Cardiac septum (tissue), 1 donor: Measurements from ENCODE around the gene CPEB3. TPM values are rescaled to one million over a fixed set of nuclear protein-coding genes. Genes with fewer than 3 reads are reported as not detected.

Experiments
- DNase-seq: peaks from one replicate; pipeline ENCODE4 v3.0.0-alpha.2; 2020; ENCODE audit warnings: low spot score
- intact Hi-C: fragments of 100-400 bp; cut with DNase I; formaldehyde crosslinking; loops from one replicate; pipeline ENCODE4 v1.14.0; 2022
- total RNA-seq: library from RNA; stranded (reverse); fragmentation: NEBNext Ultra II Directional; extraction: Animal tissue kit (Norgen Biotek cat#: 25700); gene quantifications from one replicate; pipeline ENCODE4 v1.2.1, GENCODE V29; 2021
- donor health status: DM: no; HTN: no; CAD: no.

CPEB3 gene
- total RNA-seq, 1 donor from 2014 or later, result 8.3 TPM

DNA sequence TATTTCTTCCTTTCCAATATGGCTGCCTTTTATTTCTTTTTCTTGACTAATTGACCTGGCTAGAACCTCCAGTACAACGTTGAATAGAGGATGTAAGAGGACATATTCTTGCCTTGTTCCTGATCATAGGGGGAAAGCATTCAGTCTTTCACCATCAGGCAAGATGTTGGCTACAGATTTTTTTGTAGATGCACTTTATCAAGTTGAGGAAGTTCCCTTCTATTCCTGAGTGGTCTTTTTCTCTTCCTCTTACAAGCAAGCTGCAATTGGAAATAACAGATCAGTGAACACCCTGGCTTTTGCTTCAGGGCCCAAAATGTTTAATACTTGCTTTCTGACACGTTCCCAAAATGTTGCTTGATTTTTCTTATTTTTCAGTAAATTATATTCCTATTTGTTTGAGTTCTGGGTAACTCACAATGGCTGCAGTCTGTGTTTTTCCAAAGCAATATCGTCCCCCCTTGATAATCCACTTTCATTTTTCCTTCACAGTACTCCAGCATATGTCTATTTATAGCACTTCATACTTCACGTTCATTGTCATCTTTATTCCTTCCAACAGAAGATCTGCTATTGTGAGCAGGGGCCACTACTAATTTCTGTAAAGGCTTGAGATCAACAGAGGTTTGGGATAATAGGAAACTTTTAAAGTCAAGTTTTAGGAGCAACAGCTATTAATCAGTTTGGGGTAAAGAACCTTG, 11.7 kb downstream of the CPEB3 start:
- no peak for DNase-seq
- intact Hi-C loops, result loop anchor here (5.0 kb wide), 1 partner anchor 42 kb away; no protein-coding TSS in a partner anchor

DNA sequence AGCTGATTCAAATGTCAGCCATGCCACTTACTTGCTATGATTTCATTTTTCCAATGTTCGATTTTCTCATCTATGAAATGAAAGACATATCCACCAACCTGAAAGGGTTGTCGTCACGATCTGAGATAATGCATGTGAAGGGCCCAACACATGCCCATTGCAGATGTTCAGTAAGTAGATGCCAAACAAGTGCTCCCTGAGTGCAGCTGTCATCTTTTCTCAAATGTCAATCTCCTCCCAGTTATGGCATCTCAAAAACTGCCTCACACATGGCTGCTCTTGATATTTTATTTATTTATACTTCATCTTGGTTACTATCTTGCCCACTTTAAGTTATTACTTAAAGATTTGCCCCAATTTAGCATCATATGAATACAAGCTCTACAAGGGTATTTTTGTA, 16.8 kb downstream of the CPEB3 start:
- intact Hi-C loops, result no loop called here

DNA sequence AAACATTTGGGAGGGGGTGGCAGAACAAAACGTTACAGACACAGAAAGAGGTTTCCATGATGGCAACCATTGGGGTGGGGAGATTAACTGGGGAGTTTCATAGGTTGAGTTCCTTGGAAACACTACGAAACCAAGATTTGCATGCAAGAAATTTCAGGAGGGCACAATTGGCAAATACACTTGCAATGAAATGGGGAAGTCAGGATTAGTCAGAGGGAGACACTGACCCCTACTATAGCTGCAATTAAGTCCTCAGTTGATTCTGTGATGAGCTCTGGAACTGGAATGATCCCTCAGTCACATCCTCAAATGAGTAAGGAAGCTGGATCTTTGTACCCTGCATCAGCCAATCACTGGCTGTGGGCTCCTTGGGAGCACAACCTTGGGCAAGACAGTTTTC, 22.1 kb downstream of the CPEB3 start:
- DNase-seq, result no peak
- intact Hi-C loops, result no loop called here

More for the DNA sequence above, 16.8 kb downstream of the CPEB3 start:
- DNase-seq, result no peak

DNA sequence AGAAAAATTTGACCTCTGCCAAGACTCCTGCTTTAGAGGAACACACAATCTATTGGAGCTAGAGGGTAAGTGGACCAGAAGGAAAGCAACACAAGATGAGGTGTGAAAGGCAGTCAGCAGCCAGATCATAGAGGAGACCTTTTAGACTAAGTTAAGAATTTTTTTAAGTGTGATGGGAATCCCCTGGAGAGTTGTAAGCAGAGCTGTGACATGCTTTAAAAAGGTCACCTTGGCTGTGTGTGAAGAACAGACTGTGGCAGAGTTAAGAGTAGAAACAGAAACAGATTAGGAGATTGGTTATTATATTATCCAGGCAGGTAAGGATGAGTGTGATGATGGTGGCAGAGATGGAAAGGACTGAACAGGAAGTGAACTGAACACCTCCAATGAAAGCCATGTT, 23.5 kb downstream of the CPEB3 start:
- intact Hi-C loops, result no loop called here

DNA sequence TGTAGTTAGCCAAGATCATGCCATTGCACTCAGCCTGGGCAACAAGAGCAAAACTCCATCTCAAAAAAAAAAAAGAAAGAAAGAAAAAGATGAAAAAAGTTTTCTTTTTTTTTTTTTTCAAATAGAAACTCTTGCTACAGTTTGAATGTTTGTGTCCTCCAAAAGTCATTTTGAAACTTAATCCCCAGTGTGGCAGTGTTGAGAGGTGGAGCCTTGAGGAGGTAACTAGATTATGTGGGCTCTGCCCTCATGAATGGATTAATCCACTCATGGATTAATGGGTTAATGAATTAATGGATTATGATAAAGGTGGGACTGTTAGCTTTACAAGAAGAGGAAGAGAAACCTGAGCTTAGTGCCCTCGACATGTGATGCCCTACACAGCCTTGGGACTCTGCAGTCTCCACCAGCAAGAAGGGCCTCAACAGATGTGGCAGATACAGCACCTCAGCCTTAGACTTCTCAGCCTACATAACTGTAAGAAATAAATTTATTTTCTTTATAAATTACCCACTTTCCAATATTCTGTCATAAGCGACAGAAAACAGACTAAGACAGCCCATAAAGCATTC, 25.1 kb downstream of the CPEB3 start:
- intact Hi-C loops, result no loop called here
- DNase-seq, result no peak

More for the DNA sequence above, 23.5 kb downstream of the CPEB3 start:
- DNase-seq, result no peak

DNA sequence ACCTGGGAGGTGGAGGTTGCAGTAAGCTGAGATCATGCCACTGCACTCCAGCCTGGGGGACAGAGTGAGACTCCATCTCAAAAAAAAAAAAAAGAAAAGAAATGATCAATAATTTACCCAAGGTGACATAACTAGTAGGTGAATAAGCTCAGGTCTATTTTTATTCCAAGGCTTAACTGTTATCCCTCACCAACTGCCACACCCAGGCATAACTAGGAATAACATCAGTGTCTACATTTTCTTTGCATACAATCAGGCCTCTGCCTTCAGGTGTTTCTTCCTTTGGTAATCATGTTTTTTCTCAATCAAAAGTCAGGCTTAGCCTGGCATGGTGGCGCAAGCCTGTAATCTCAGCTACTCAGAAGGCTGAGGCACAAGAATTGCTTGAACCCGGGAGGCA, 26.6 kb downstream of the CPEB3 start:
- DNase-seq, result no peak
- intact Hi-C loops, result no loop called here

DNA sequence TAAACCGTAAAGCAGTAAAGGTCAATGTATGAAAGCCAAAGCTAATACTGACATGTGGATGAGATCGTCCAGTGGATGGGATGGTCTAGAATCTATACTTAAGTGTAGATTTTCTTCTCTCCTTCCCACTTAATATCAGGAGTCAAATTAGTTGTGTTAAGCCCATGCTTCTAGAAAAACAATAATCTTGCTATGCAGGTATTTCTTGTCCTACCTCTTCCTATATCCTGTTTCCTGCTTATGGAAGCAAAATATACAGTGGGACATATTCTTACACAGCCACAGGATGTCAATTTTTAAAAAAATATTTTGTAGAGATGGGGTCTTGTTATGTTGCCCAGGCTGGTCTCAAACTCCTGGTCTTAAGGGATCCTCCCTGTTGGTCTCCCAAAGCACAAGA, 27.5 kb downstream of the CPEB3 start:
- intact Hi-C loops, result no loop called here
- DNase-seq, result no peak

DNA sequence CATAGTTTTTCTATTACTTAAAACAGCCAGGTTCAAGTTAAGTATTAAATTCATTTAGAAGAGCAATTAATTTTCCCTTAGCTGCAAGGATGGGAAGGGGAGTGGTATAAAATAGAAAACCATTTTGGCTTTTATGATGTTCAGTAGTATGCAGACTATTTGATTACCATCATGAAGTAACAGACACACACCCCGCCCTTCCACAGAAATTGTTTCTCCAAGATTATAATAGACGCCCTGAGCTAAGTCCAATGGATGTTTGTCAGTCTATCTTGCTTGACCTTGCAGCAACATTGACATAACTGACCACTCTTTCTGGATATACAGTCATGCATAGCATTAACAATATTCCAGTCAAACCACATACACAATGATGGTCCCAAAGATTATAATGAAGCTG, 42.3 kb downstream of the CPEB3 start:
- DNase-seq, result no peak
- intact Hi-C loops, result no loop called here

DNA sequence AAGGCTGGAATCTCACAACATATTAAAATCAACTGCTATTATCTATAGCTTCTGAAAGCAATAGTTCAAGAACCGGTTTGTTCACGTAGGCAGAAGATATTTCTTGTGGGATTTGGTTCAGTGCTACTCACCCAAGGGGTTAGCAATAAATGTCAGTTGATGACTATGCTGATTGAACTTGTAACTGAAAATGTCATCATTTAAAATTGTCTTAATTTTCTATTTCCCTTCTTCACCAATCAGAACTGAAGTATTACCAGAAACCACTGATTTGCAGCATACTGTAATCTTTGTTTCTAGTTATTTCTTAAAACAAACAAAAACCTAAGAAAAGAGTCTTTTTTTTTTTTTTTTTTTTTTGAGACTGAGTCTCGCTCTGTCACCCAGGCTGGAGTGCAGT, 46.1 kb downstream of the CPEB3 start:
- intact Hi-C loops, result no loop called here
- DNase-seq, result no peak

DNA sequence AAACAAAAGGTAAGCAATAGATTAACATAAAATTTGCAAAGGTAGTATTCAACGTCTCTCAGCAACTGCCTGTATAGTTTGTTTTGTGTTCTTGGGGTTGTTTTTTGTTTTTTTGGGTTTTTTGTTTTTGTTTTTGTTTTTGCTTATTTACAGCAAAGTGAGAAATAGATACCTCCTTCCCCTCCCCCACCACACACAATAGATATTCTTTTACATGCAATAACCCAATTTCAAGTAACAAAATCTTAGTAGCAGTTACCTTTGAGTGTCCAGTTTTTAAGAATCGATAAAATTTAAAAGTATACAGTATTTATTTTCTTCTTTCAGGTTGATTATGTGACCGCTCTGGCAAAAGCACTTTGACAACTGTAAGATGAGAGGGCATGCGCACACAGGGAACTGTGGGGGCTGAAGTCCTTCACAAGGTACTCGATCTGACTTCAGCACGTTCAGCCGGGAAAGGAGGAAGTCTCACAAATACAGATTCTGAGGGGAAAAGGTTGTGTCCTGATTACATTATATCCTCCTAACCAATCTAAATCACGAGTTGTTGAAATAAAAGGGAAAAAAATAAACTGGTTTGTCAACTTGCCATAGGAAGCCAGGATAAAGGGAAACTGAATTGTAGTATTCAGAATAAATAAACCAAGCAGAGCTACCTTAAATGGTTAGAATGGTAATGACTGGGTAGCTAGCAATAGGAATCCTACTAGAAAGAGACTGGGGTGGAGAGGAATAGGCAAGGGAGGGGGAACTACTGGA, 47.8 kb downstream of the CPEB3 start:
- intact Hi-C loops, result loop anchor here (1.0 kb wide), 1 partner anchor 48 kb away; the partner anchor contains the start of genes CPEB3 and MARCHF5
- DNase-seq, result peak; percentile 80

DNA sequence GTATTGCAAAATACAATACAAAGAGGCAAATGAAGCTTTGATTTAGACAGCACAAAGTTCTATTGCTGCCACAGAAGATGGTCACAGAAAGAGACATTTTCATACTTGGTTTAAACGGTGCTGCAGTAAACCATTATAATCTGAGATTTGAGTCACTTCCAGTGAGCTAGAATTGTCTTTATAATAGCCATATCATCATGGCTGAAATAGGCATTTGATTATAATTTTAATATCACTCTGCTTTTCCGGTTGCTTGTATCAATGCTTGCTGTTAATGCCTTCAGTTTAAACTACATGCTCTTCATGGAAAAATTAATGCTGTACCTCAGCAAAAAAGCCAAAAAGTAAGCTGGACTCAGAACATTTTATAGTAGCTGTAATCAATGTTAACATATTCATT, 48.5 kb downstream of the CPEB3 start:
- intact Hi-C loops, result no loop called here
- no peak for DNase-seq

DNA sequence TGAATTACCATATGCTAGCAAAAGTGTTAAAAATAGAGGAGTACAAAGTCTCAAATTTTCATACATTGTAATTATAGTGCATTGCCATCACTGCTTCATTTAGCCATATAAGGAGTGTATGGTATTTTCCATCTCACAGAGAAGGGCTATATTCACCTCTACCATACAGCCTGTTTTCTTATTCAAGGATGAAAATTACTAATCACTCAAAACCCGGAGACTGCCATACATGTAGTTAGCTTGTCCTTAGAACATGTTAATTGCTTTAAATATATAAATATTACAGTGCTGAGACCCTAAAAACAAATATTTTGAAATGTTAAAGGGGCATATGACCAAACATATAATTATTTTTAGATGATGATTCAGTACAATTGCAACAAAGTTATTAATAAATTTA, 49.4 kb downstream of the CPEB3 start:
- intact Hi-C loops, result no loop called here
- DNase-seq, result no peak

DNA sequence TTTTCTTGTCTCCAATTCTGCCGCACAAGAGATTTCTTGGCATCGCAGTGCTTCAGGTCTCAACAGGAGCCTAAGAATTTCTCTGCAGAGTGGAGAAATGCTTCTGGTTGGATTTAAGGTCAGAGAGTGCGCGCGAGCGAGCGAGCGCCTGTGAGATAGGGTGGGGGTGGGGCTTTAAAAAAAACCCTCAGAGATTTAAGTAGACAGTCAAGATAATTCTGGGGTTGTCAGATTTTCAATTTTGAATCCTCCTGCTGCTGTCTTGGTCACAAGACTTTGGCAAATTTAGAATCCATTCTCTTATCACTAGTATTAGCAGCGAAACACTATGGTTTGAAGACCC, 49.7 kb downstream of the CPEB3 start:
- intact Hi-C loops, result no loop called here
- DNase-seq, result no peak

DNA sequence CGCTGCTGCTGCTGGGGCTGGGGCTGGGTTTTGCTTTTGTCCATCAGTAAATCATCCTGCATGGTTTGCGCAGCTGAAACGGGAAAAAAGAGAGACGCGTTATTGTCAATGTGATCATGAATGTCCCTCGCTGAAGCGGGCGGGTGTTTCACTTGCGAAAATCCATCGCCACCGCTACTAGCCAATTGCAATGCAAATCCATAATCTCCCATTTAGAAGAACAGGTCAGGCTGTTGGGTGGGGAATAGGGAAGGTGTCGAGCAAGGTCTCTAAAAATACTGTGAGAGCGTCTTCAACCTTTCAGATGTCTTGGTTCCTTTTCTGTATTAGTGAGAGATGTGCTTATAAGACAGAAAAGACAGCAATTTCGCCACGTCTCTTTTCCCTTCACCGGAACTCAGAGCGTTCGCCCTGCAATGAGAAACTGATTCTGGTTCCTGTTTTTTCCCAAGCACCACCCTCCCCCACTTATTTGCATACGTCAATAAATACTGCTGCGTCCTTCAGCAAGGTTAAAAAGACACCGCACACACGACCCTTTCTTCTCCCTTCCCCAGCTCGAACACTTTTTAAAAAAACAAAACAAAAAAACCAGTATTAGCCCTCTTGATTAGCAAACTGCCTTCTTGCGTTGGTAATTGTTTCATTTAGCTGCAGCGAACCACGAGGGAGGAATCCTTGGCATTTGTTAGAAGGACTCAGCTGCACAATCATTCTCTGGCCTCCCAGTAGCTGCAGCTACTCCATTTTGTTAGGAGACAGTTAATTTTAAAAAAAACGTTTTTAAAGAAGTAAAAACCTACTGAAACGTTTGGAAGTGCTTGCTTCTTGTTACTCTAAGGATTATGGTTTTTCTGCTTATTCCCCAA, 50.4 kb downstream of the CPEB3 start:
- peak; percentile 78 for DNase-seq
- intact Hi-C loops, result no loop called here

DNA sequence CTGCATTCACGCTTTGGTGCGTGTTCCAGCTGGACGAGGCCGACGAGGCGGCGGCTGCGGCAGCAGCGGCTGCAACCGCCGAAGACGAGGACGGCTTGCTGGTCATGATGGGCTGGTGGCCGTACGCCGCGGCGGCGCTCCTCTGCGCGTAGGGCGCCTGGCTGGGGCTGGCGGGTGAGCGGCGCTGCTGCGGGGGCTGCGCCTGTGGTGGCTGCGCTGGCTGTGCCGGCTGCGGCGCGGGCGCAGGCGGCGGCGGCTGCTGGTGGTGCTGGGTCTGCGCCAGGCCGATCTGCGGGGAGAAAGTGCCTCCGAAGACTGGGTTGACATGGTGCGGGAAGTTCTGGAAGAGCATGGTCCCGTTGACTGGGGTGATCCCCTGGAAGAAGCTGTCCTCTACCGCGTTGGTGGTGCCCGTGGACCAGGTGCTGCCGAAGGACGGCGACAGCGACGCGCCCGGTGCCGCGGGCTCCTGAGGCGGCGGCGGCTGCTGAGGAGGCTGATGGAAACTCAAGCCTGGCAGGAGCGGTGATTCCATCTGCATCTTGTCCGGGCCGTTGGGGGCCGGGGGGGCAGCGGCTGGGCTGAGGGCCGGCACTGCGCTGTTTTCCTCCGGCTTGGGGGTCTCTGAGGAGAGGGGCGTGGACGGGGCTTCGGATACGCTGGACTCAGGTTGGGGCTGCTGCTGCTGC, 51.1 kb downstream of the CPEB3 start:
- intact Hi-C loops, result loop anchor here (1.0 to 10.0 kb wide), 3 partner anchors 38 to 155 kb away; partner anchors contain the start of genes CPEB3 and MARCHF5
- DNase-seq, result peak; percentile 80

DNA sequence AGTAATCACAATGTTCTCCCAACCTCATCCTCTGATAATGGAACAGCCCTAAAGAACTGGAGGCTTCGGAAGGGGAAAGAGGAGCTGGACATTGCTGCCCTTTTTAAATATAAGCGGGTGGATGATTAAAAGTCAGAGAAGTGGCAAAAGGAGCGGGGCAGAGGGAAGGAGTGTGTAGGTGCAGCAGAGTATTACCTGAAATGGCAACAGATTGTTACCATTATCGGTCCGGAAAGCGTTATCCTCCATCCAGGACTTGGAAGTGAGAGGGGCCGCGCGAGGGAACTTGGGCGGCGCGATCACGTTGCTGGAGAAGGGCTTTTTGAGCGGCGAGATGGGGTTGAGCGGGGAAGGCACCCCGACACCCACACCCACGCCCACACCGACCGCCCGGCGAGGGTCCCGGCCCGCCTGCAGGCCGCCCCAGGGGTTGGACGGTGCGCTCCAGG, 51.7 kb downstream of the CPEB3 start:
- no peak for DNase-seq
- intact Hi-C loops, result loop anchor here (1.0 to 10.0 kb wide), 3 partner anchors 38 to 154 kb away; partner anchors contain the start of genes CPEB3 and MARCHF5

DNA sequence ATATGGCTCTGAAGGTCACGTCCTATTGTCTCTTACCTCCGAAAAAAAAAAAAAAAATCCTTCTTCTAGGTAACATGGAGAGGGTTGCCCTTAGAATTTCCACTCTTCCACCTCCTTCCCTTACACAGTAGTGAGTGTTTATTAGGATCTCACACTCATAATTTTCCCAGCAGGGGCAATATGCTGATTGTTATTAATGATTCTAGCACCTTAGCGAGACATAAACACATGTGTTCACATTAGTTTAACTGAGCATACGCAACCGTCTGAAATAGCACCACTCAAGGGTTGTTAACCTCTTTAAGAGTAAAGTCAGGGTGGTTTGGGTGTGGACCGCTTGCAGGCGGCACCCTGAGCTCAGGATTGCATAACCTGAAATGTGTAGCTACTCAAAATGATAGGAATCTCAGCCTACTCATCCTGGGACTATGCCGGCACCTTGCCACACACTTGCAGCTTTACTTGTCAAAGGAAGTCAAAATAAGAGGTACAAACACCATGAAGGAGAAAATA, 52.2 kb downstream of the CPEB3 start:
- no peak for DNase-seq
- intact Hi-C loops, result loop anchor here (1.0 to 10.0 kb wide), 3 partner anchors 39 to 154 kb away; partner anchors contain the start of genes CPEB3 and MARCHF5

DNA sequence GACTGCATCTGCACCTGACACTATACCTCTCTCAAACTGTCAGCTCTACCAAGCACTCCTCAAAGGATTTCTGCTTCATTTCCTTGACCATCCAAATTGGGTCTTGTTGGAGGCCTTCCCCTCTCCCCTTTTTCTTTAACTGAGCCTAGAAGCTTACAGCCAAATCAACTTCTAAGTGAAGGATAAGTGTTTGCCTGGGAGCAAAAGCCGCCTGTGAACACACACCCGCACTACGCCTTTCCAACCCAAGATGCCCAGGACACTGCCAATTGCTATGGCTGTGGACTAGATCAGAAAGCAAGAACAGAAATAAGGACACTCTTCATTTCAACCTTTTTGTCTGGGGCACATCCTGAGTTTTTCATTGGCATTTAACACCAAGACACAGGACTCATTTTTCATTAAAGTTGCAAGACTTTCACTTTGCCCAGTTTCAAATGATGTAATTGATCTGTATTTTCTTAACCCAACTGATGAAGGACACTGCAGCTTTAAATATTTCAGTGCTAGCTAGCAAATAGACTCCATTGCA, 52.8 kb downstream of the CPEB3 start:
- intact Hi-C loops, result loop anchor here (5.0 to 10.0 kb wide), 2 partner anchors 39 to 153 kb away; no protein-coding TSS in a partner anchor
- DNase-seq, result no peak
